ENCODE results near the gene EML4. TPM values are rescaled to one million over a fixed set of nuclear protein-coding genes. Genes with fewer than 3 reads are reported as not detected.
A peak's percentile ranks its signal among the peaks of the same experiment; 100 is the strongest.

EML4 gene
- total and polyA plus RNA-seq, 2 of the 13 experiments (the other 11 are each of a cell fraction or from before 2014, with no cell fraction given): 243 to 476 TPM

DNA sequence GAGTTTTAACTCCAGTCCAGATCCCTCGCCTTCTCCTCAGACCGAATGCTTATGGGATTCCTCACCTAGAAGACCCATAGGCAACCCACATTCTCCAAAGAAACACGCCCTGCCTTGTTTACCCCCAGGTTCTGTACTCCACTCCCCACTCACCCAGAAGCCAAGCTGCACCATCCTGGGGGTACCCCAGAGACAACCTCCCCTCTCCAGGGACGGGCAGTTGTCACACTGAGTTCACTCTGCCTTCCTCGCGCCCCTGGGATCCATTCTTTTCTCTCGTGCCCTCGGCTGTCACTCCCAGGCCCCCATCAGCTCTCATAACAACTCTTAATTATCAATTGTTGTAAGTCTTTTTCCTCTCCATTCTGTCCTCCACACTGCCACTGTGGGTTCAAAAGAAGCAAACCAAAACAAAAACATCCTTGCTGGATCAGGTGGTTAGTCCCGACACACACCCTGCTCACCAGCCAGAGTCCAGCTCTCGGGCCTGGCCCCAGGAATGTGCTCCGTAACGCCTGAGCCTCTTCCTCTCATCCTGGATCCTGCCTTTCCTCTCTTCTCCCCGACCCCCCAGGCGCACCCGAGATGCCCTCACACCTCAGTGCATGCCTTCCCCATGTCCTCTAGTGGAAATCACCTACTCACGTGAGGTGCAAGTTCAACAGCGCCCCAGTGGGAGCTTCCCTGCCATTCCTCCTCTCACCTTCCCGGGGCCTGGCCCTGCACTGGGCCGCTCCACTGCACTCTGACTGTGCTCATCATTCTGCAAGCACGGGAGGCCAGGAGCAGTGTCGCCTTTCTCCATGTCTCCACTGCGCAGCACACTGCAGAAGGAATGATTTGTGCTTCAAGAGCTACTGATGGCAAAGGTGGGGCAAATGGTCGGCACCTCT is 171.1 kb downstream of the EML4 start (continued):
- no peak for TF ChIP-seq ZNF253 (CRISPR knock-in tag; IDR thresholded peaks at IDR 0.05; ENCODE audit: borderline replicate concordance)
- no peak for TF ChIP-seq ZFP90 (CRISPR knock-in tag; IDR thresholded peaks at IDR 0.05; ENCODE audit: borderline replicate concordance)
- TF ChIP-seq, protein P1, sequence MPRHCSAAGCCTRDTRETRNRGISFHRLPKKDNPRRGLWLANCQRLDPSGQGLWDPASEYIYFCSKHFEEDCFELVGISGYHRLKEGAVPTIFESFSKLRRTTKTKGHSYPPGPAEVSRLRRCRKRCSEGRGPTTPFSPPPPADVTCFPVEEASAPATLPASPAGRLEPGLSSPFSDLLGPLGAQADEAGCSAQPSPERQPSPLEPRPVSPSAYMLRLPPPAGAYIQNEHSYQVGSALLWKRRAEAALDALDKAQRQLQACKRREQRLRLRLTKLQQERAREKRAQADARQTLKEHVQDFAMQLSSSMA (CRISPR knock-in tag; IDR thresholded peaks at IDR 0.05): 0 out of 2 replicates have a peak, but pooled peaks have one; percentile 33
- no peak for TF ChIP-seq RNF2 (conservative IDR thresholded peaks at IDR 0.05; ENCODE audit: low read depth)
- no peak for TF ChIP-seq MIXL1 (CRISPR knock-in tag; IDR thresholded peaks at IDR 0.05)
- TF ChIP-seq ZFP36L1 (CRISPR knock-in tag; IDR thresholded peaks at IDR 0.05): 0 out of 2 replicates have a peak, but pooled peaks have one; percentile 7
- TF ChIP-seq, protein P2, sequence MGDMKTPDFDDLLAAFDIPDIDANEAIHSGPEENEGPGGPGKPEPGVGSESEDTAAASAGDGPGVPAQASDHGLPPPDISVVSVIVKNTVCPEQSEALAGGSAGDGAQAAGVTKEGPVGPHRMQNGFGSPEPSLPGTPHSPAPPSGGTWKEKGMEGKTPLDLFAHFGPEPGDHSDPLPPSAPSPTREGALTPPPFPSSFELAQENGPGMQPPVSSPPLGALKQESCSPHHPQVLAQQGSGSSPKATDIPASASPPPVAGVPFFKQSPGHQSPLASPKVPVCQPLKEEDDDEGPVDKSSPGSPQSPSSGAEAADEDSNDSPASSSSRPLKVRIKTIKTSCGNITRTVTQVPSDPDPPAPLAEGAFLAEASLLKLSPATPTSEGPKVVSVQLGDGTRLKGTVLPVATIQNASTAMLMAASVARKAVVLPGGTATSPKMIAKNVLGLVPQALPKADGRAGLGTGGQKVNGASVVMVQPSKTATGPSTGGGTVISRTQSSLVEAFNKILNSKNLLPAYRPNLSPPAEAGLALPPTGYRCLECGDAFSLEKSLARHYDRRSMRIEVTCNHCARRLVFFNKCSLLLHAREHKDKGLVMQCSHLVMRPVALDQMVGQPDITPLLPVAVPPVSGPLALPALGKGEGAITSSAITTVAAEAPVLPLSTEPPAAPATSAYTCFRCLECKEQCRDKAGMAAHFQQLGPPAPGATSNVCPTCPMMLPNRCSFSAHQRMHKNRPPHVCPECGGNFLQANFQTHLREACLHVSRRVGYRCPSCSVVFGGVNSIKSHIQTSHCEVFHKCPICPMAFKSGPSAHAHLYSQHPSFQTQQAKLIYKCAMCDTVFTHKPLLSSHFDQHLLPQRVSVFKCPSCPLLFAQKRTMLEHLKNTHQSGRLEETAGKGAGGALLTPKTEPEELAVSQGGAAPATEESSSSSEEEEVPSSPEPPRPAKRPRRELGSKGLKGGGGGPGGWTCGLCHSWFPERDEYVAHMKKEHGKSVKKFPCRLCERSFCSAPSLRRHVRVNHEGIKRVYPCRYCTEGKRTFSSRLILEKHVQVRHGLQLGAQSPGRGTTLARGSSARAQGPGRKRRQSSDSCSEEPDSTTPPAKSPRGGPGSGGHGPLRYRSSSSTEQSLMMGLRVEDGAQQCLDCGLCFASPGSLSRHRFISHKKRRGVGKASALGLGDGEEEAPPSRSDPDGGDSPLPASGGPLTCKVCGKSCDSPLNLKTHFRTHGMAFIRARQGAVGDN (CRISPR knock-in tag; IDR thresholded peaks at IDR 0.05): peak; percentile 53
- peak; percentile 35 for TF ChIP-seq PHF5A (CRISPR knock-in tag; IDR thresholded peaks at IDR 0.05; ENCODE audit: low read depth, unreplicated experiment)
- no peak for TF ChIP-seq KDM5B (CRISPR knock-in tag; IDR thresholded peaks at IDR 0.05; ENCODE audit: borderline replicate concordance)
- TF ChIP-seq NCOA5 (CRISPR knock-in tag; IDR thresholded peaks at IDR 0.05): peak; percentile 49; the same call in 1 of the 2 replicates
- TF ChIP-seq, protein P3, sequence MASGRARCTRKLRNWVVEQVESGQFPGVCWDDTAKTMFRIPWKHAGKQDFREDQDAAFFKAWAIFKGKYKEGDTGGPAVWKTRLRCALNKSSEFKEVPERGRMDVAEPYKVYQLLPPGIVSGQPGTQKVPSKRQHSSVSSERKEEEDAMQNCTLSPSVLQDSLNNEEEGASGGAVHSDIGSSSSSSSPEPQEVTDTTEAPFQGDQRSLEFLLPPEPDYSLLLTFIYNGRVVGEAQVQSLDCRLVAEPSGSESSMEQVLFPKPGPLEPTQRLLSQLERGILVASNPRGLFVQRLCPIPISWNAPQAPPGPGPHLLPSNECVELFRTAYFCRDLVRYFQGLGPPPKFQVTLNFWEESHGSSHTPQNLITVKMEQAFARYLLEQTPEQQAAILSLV (CRISPR knock-in tag; IDR thresholded peaks at IDR 0.05; ENCODE audit: borderline replicate concordance): 0 out of 2 replicates have a peak, but pooled peaks have one; percentile 55
- TF ChIP-seq, protein P4, sequence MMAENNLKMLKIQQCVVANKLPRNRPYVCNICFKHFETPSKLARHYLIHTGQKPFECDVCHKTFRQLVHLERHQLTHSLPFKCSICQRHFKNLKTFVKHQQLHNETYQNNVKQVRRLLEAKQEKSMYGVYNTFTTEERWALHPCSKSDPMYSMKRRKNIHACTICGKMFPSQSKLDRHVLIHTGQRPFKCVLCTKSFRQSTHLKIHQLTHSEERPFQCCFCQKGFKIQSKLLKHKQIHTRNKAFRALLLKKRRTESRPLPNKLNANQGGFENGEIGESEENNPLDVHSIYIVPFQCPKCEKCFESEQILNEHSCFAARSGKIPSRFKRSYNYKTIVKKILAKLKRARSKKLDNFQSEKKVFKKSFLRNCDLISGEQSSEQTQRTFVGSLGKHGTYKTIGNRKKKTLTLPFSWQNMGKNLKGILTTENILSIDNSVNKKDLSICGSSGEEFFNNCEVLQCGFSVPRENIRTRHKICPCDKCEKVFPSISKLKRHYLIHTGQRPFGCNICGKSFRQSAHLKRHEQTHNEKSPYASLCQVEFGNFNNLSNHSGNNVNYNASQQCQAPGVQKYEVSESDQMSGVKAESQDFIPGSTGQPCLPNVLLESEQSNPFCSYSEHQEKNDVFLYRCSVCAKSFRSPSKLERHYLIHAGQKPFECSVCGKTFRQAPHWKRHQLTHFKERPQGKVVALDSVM (CRISPR knock-in tag; IDR thresholded peaks at IDR 0.05): no peak
- TF ChIP-seq ZFX (CRISPR knock-in tag; IDR thresholded peaks at IDR 0.05; ENCODE audit: low read depth): peak; percentile 22; the same call in 1 of the 2 replicates
- TF ChIP-seq ZNF724P (CRISPR knock-in tag; IDR thresholded peaks at IDR 0.05; ENCODE audit: borderline replicate concordance): 0 out of 2 replicates have a peak, but pooled peaks have one; percentile 22
- TF ChIP-seq ADNP (CRISPR knock-in tag; IDR thresholded peaks at IDR 0.05): no peak
- TF ChIP-seq RXRB (CRISPR knock-in tag; IDR thresholded peaks at IDR 0.05; ENCODE audit: borderline replicate concordance): peak; percentile 7; the same call in 1 of the 2 replicates
- TF ChIP-seq, protein P5, sequence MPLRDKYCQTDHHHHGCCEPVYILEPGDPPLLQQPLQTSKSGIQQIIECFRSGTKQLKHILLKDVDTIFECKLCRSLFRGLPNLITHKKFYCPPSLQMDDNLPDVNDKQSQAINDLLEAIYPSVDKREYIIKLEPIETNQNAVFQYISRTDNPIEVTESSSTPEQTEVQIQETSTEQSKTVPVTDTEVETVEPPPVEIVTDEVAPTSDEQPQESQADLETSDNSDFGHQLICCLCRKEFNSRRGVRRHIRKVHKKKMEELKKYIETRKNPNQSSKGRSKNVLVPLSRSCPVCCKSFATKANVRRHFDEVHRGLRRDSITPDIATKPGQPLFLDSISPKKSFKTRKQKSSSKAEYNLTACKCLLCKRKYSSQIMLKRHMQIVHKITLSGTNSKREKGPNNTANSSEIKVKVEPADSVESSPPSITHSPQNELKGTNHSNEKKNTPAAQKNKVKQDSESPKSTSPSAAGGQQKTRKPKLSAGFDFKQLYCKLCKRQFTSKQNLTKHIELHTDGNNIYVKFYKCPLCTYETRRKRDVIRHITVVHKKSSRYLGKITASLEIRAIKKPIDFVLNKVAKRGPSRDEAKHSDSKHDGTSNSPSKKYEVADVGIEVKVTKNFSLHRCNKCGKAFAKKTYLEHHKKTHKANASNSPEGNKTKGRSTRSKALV (CRISPR knock-in tag; IDR thresholded peaks at IDR 0.05): no peak; the same call in 1 of the 2 replicates
- no peak for TF ChIP-seq ZNF251 (CRISPR knock-in tag; IDR thresholded peaks at IDR 0.05)

All from HepG2 (cell line).